K562 (cell line): ENCODE results near the gene P4HB. TPM values are rescaled to one million over a fixed set of nuclear protein-coding genes. Genes with fewer than 3 reads are reported as not detected.

Source experiments
- BACH1 ChIP-seq: fragments of 200-800 bp; sonication (Bioruptor generic); IDR thresholded peaks from 2 replicates; pipeline ENCODE4 v1.6.1; 2016; ENCODE audit warnings: missing genetic modification characterization, missing compliant biosample characterization
- DMBX1 ChIP-seq: fragments of 250-450 bp; sonication (Bioruptor Pico); IDR thresholded peaks from 2 replicates; pipeline ENCODE4 v1.8.0; 2022; ENCODE audit warnings: inconsistent platforms, mild to moderate bottlenecking, moderate library complexity, borderline replicate concordance
- GTF2B ChIP-seq: IDR thresholded peaks from 2 replicates; pipeline ENCODE4 v1.6.1; 2011; ENCODE audit not compliant: insufficient read length; ENCODE audit errors: extremely low read depth
- HNRNPLL ChIP-seq: fragments of 200-400 bp; formaldehyde crosslinking; IDR thresholded peaks from 2 replicates; pipeline ENCODE4 v1.6.1; 2017; ENCODE audit warnings: low read length, low read depth, mild to moderate bottlenecking; ENCODE audit not compliant: poor library complexity, severe bottlenecking
- MAFF ChIP-seq: IDR thresholded peaks from 2 replicates; pipeline ENCODE4 v1.6.1; 2012; ENCODE audit warnings: low read length, improper control_type of control experiment
- MAFG ChIP-seq: fragments of 450-650 bp; conservative IDR thresholded peaks from 2 replicates; pipeline ENCODE4 v1.6.1; 2016; ENCODE audit warnings: missing genetic modification characterization, missing compliant biosample characterization
- MCM3 ChIP-seq: fragments of 450-650 bp; IDR thresholded peaks from 2 replicates; pipeline ENCODE4 v1.6.1; 2016
- MLX ChIP-seq, 2 experiments: fragments of 450-650 bp in 1 of 2; sonication (generic) in 1 of 2; formaldehyde crosslinking; conservative IDR thresholded peaks; 2 replicates each; pipeline versions ENCODE4 v1.4.0 to v1.8.1; 2020 to 2022; ENCODE audit warnings: mild to moderate bottlenecking in 1 of 2, missing genetic modification reagents in 1 of 2
- MXI1 ChIP-seq: IDR thresholded peaks from 2 replicates; pipeline ENCODE4 v1.6.1; 2011; ENCODE audit warnings: low read depth, mild to moderate bottlenecking, improper control_type of control experiment, low read length
- NFXL1 ChIP-seq: fragments of 450-650 bp; formaldehyde crosslinking; IDR thresholded peaks from 2 replicates; pipeline ENCODE4 v1.4.0; 2021; ENCODE audit warnings: mild to moderate bottlenecking
- POLR2A ChIP-seq: fragments of 450-650 bp; conservative IDR thresholded peaks from 2 replicates; pipeline ENCODE4 v1.6.1; 2016
- PTRF ChIP-seq: fragments of 450-650 bp; IDR thresholded peaks from 2 replicates; pipeline ENCODE4 v1.6.1; 2016; ENCODE audit warnings: mild to moderate bottlenecking, missing genetic modification characterization, missing compliant biosample characterization
- RBM17 ChIP-seq: fragments of 200-400 bp; formaldehyde crosslinking; IDR thresholded peaks from 2 replicates; pipeline ENCODE4 v1.6.1; 2017; ENCODE audit warnings: low read depth, mild to moderate bottlenecking, low read length, borderline replicate concordance
- SFPQ ChIP-seq: fragments of 200-400 bp; formaldehyde crosslinking; IDR thresholded peaks from 2 replicates; pipeline ENCODE4 v1.6.1; 2017; ENCODE audit warnings: mild to moderate bottlenecking, low read depth, low read length, moderate library complexity
- SMAD3 ChIP-seq: fragments of 450-650 bp; formaldehyde crosslinking; conservative IDR thresholded peaks from 2 replicates; pipeline ENCODE4 v1.4.0; 2020; ENCODE audit warnings: mild to moderate bottlenecking
- SMARCC2 ChIP-seq: fragments of 450-650 bp; IDR thresholded peaks from 2 replicates; pipeline ENCODE4 v1.6.1; 2017; ENCODE audit warnings: antibody characterized with exemption, moderate library complexity, mild to moderate bottlenecking, low read depth
- TAF1 ChIP-seq: IDR thresholded peaks from 2 replicates; pipeline ENCODE4 v1.6.1; 2011; ENCODE audit warnings: mild to moderate bottlenecking, low read length, moderate library complexity; ENCODE audit not compliant: insufficient read depth, control insufficient read depth, severe bottlenecking; ENCODE audit errors: extremely low read depth
- TFAP4 ChIP-seq: sonication (generic); formaldehyde crosslinking; IDR thresholded peaks from 2 replicates; pipeline ENCODE4 v1.8.0; 2022; ENCODE audit warnings: missing genetic modification reagents, mild to moderate bottlenecking, moderate library complexity, borderline replicate concordance
- USF2 ChIP-seq: sonication (generic); formaldehyde crosslinking; IDR thresholded peaks from 2 replicates; pipeline ENCODE4 v1.5.0; 2020; ENCODE audit warnings: missing genetic modification reagents
- ZNF584 ChIP-seq: fragments of 200-800 bp; sonication (Bioruptor generic); IDR thresholded peaks from 2 replicates; pipeline ENCODE4 v1.6.1; 2016; ENCODE audit warnings: low read depth, mild to moderate bottlenecking, missing genetic modification characterization, missing compliant biosample characterization
- ZNF77 ChIP-seq: fragments of 250-450 bp; sonication (Bioruptor Pico); IDR thresholded peaks from 2 replicates; pipeline ENCODE4 v1.5.0; 2020
- polyA plus RNA-seq, 8 experiments: library from polyadenylated mRNA; depleted of rRNA in 4 of 8; stranded (reverse) in 5 of 8; unstranded in 3 of 8; fragments of >200 nt; fragmentation: Nextera tagmentation in 2 of 8; fragmentation: Illumina TruSeq in 1 of 8; extraction: Ambion mirVana in 2 of 8; extraction: Trizol in 1 of 8; gene quantifications; 2 replicates each; pipeline versions ENCODE4 v1.2.1 to v1.2.3, GENCODE V29; 2011 to 2014; ENCODE audit warnings: inconsistent platforms in 1 of 8, missing spikeins in 1 of 8
- total RNA-seq, 7 experiments: library from RNA; depleted of rRNA in 6 of 7; stranded (reverse); fragments of >200 nt in 6 of 7; fragmentation: Illumina TruSeq in 2 of 7; extraction: Trizol in 2 of 7; gene quantifications; 2 replicates each; pipeline versions ENCODE4 v1.2.1 to v1.2.3, GENCODE V29; 2011 to 2021; ENCODE audit warnings: low replicate concordance in 1 of 7

P4HB gene
- total and polyA plus RNA-seq, 9 of the 15 experiments (the other 6 are each of a cell fraction or from before 2014, with no cell fraction given), result 4.4 to 645 (median 325) TPM

- TF ChIP-seq SFPQ (no peak), MLX (CRISPR knock-in tag; conservative IDR thresholded peaks at IDR 0.05) (0 out of 4 replicates have a peak, but pooled peaks of 1 of the 2 experiments have one; percentile 8), TAF1 (peak; percentile 85), HNRNPLL (peak; percentile 79), GTF2B (no peak), ZNF77 (CRISPR knock-in tag) (no peak), TFAP4 (CRISPR knock-in tag) (peak; percentile 19; the same call in 1 of the 2 replicates), USF2 (CRISPR knock-in tag) (no peak), NFXL1 (no peak; the same call in 1 of the 2 replicates), RBM17 (no peak), SMARCC2 (no peak), ZNF584 (CRISPR knock-in tag) (peak; percentile 100), MAFG (no peak), SMAD3 (CRISPR knock-in tag) (peak; percentile 95), MXI1 (no peak), DMBX1 (CRISPR knock-in tag) (peak; percentile 97), MCM3 (no peak), PTRF (peak; percentile 90), POLR2A (peak; percentile 91), MAFF (no peak), BACH1 (tag) (peak; percentile 99)
Observed at GRCh38 chr17:81860756-81861568, 627 bp upstream of the P4HB start (continued).
